Ascending aorta (tissue), 2 donors: Measurements from ENCODE around the gene TMEM151A. TPM values are rescaled to one million over a fixed set of nuclear protein-coding genes. Genes with fewer than 3 reads are reported as not detected.

ENCODE experiments used
- DNase-seq, 2 donors: peaks; one replicate each; pipeline ENCODE4 v3.0.0-alpha.2; 2019; ENCODE audit warnings: low spot score in 2 of 2
- H3K27ac ChIP-seq, 2 donors: fragments of 200-600 bp; sonication (generic); one replicate each; pipeline ENCODE4 v1.5.1; 2016 to 2017; ENCODE audit warnings: mild to moderate bottlenecking in 1 of 2
- H3K27me3 ChIP-seq: fragments of 200-600 bp; sonication (generic); one replicate; pipeline ENCODE4 v1.5.1; 2017
- H3K36me3 ChIP-seq, 2 donors: fragments of 200-600 bp; sonication (generic); one replicate each; pipeline ENCODE4 v1.5.1; 2016
- H3K4me1 ChIP-seq, 2 donors: fragments of 200-600 bp; sonication (generic); one replicate each; pipeline ENCODE4 v1.5.1; 2016 to 2017; ENCODE audit warnings: mild to moderate bottlenecking in 1 of 2
- H3K4me3 ChIP-seq, 2 donors: fragments of 200-600 bp; sonication (generic); one replicate each; pipeline ENCODE4 v1.5.1; 2016 to 2017; ENCODE audit warnings: mild to moderate bottlenecking in 1 of 2
- H3K9me3 ChIP-seq, 2 donors: fragments of 200-600 bp; sonication (generic); one replicate each; pipeline ENCODE4 v1.5.1; 2016
- intact Hi-C: fragments of 100-400 bp; cut with DNase I; formaldehyde crosslinking; loops from one replicate; pipeline ENCODE4 v1.15.1; 2023
- total RNA-seq: library from RNA; depleted of rRNA; stranded (reverse); fragments of >200 nt; gene quantifications from one replicate; pipeline ENCODE4 v1.1.0, GENCODE V29; 2016
- TF ChIP-seq, protein P1 (sequence below), 3 experiments: fragments of 200-600 bp in 2 of 3; fragments of 450-650 bp in 1 of 3; sonication (generic) in 2 of 3; IDR thresholded peaks; one replicate each; pipeline ENCODE4 v1.5.1; 2016 to 2019; ENCODE audit warnings: antibody characterized with exemption in 3 of 3, mild to moderate bottlenecking in 1 of 3, moderate library complexity in 1 of 3

The TMEM151A gene
- total RNA-seq, 1 donor from 2014 or later, result 3.6 TPM

DNA sequence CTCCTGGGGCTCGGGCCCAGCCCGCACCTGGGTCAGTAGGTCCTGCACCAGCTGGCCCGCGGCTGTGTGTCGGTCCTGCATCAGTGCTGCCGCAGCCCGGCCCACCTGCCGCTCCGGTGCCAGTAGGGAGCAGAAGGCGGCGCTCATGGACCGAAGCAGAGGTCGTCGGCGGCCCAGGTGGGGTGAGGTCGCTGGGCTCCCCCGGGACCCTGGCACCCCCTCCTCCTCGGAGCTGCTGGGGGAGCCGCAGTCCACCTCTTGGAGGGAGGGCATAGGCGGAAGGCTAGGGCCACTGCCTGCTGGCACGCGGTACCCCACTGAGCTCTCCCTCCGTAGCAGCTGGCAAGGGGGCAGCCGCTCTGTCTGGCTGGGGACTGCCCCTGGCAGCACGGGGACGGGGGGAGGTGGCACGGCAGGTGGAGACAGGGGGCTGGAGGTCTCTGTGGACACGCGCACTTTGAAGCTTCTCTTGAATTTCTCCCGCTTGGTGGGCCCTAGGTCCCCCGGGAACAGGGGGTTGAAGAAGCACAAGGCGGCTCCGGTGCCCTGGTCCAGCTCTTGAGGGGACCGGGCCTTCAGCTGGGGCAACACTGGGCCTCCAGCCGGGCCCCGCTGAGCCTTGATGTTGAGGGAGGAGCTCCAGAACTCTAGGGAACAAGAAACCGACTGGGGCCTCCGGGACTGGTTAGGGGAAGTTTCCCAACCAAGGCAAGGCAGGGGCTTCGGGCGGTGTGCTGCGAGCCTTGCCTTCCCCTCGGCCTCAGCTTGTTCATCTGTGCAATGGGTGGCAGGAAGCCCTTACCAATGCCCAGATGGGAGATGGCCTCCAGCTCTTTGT is 43.1 kb downstream of the TMEM151A start:
- Histone ChIP-seq H3K4me1 (peaks cover 13 to 23% of the 10 kb centered on the region in 2 donors), H3K9me3 (no peaks in the 10 kb centered on the region), H3K27me3 (no peaks in the 10 kb centered on the region), H3K36me3 (peaks cover 23 to 28% of the 10 kb centered on the region in 2 donors), H3K27ac (no peak overlapping the region), H3K4me3 (peak overlapping the region; percentile 72 to 78)
- intact Hi-C loops, result no loop called here
- TF ChIP-seq, protein P1, sequence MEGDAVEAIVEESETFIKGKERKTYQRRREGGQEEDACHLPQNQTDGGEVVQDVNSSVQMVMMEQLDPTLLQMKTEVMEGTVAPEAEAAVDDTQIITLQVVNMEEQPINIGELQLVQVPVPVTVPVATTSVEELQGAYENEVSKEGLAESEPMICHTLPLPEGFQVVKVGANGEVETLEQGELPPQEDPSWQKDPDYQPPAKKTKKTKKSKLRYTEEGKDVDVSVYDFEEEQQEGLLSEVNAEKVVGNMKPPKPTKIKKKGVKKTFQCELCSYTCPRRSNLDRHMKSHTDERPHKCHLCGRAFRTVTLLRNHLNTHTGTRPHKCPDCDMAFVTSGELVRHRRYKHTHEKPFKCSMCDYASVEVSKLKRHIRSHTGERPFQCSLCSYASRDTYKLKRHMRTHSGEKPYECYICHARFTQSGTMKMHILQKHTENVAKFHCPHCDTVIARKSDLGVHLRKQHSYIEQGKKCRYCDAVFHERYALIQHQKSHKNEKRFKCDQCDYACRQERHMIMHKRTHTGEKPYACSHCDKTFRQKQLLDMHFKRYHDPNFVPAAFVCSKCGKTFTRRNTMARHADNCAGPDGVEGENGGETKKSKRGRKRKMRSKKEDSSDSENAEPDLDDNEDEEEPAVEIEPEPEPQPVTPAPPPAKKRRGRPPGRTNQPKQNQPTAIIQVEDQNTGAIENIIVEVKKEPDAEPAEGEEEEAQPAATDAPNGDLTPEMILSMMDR (IDR thresholded peaks at IDR 0.05), result no peak
- no peak for DNase-seq

DNA sequence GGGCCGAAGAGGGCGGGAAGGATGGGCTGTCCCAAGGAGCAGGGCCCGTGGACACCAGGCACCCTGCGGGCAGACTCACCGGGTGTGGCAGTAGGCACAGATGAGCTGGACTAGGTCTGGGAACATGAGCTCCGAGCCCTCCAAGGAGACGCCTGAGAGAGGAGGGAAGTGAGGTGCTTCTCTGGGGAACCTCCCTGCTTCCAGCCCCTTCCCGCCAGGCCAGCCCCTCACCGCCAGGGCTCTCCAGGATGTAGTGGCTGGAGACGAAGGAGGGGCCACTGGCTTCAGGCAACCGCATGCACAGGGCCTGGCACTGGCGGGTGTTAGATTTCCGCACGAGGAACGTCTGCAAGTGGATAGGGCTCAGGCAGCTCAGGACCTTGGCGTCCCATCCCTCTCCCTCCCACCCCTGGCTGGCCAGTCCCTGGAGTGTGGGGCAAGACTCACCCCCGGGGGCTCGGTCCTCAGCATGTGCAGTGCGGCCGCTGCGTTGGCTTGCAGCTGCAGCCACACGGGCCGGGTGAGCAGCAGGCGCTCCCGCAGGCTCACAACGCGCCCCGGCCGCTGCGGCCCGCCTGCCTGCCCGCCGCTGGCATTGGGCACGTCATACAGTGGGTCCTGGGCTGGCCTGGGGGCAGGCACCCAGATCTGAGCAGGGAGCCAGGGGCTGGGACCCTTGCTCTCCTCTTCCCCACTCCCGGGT is 44.0 kb downstream of the TMEM151A start:
- Histone ChIP-seq H3K27me3 (no peaks in the 10 kb centered on the region), H3K9me3 (no peaks in the 10 kb centered on the region), H3K4me3 (peak overlapping the region; percentile 72 to 78), H3K27ac (peak overlapping the region; percentile 73 to 75), H3K36me3 (peaks cover 32 to 36% of the 10 kb centered on the region in 2 donors), H3K4me1 (peaks cover 13 to 23% of the 10 kb centered on the region in 2 donors)
- intact Hi-C loops, result no loop called here
- TF ChIP-seq, protein P1 (IDR thresholded peaks at IDR 0.05), result no peak
- no peak for DNase-seq

DNA sequence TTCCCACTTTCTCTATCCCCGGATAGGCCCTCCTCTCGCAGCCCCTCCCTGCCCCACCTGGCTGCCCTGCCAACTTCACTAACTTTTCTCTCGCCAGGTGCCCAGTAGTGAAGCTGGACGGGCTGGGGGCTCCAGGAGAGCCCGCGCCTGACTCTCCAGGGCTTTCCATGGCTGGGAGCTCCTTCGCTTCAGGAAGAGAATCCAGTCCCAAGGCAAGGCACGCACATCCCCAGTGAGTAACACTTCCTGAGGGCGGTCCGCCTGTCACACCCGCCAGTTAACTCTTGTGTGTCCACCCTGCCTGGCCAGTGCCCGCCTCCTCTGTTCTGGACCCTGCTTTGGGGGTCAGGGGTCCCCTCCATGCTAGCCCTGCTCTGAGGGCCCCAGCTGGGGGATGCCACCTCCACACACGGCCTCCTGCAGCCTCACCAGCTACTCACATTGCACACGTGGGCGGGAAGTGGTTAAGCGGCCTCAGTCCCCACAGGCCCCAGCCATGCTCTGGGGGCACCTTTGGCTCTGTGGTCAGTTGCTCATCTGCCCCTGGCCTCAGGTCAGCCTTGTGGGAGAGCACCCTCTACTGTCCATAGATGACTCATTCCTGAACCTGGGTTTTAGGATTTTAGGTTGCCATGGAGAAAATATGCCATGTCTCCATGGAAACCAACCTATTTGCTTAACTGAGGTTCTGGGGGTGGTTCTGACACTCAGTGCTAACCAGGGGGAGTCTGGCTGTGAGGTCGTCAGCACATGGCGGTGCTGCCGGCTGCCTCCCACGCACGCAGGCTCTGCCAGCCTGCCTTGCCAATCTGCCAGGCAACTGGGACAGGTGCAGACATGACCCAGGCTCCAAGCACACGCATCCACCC is 44.8 kb downstream of the TMEM151A start, which contains the start of gene RIN1:
RIN1 (minus strand) TSS at position 201 of the 869 bp plus-strand sequence; CDS start at position 169, 32 bp downstream.
- Histone ChIP-seq H3K9me3 (no peaks in the 10 kb centered on the region), H3K36me3 (peaks cover 40 to 44% of the 10 kb centered on the region in 2 donors)
- TF ChIP-seq, protein P1 (IDR thresholded peaks at IDR 0.05), result peak; percentile 9 to 33 (median 12)

DNA sequence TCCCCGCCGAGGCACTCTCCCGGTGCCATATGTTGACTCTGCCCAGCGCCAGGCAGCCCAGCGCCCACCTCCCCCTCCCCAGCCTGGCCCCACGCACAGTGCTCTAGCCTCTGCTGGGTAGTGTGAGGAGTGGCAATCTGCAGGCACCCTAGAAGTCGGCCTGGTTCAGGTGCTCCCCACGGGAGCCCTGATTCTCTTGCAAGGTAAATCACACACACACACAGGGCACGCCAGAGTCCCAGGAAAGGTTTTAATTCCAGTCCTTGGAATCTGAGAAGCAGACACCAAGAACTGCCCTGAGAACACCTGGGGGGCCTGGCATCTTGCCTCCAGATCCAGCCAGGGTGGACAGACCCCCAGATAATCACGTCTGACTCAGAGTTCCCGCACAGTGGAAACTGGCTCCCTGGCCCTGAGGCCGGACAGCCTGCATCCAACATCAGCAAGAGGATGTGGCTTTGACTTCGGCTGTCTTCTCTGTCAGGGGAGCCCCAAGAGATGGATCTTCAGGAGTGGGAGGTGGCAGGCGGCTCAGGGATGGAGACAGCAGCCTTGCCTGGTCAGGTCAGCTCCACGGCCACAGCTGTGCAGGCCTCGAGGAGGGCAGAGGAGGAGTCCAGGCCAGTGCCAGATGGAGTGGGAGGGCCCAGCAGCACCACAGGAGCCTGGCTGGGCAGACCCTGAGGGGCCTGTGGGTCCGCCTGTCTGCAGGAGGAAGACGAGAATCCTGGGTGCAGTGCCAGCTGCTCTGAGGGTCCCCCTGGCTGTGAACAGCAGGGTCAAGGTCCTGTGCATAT is 45.6 kb downstream of the TMEM151A start:
- peaks cover 45 to 48% of the 10 kb centered on the region in 2 donors for H3K36me3 ChIP-seq
- peak overlapping the region; percentile 42 to 73 for H3K27ac ChIP-seq
- H3K27me3 ChIP-seq, result no peaks in the 10 kb centered on the region
- H3K9me3 ChIP-seq, result no peaks in the 10 kb centered on the region
- no peak for DNase-seq
- H3K4me3 ChIP-seq, result no peak overlapping the region
- H3K4me1 ChIP-seq, result peaks cover 13 to 23% of the 10 kb centered on the region in 2 donors
- TF ChIP-seq, protein P1 (IDR thresholded peaks at IDR 0.05), result no peak
- intact Hi-C loops, result no loop called here

More for the DNA sequence above, 44.8 kb downstream of the TMEM151A start, which contains the start of gene RIN1:
- peak in 1 of 2 donors; percentile 84 for DNase-seq
- H3K4me3 ChIP-seq, result peak within 1 kb of the TSS; percentile 72 to 78
- peak within 1 kb of the TSS; percentile 73 to 75 for H3K27ac ChIP-seq
- intact Hi-C loops, result no loop called here
- H3K4me1 ChIP-seq, result peaks cover 13 to 23% of the 10 kb centered on the region in 2 donors
- no peaks in the 10 kb centered on the region for H3K27me3 ChIP-seq
